Pulmonary artery endothelial cell (primary cell): ENCODE measurements around the gene ZNF385B. TPM values are rescaled to one million over a fixed set of nuclear protein-coding genes. Genes with fewer than 3 reads are reported as not detected.
A peak's percentile ranks its signal among the peaks of the same experiment; 100 is the strongest.
"Not testable (repeated sequence)": the region's sequence is repeated elsewhere in the genome, so short reads cannot be mapped to it uniquely, and the experiment has no call there.

ENCODE experiments used
- DNase-seq: peaks from one replicate; pipeline ENCODE4 v3.0.0-alpha.2; 2011; ENCODE audit warnings: low read depth, low spot score
- total RNA-seq: library from RNA; depleted of rRNA; stranded (reverse); fragments of >200 nt; gene quantifications from 2 replicates; pipeline ENCODE4 v1.2.3, GENCODE V29; 2014

Gene ZNF385B
- total RNA-seq, 1 donor from 2014 or later, result not detected

- no peak for DNase-seq
These were observed 348.2 kb downstream of the ZNF385B start for GRCh38 chr2:179513181-179513580.

DNA sequence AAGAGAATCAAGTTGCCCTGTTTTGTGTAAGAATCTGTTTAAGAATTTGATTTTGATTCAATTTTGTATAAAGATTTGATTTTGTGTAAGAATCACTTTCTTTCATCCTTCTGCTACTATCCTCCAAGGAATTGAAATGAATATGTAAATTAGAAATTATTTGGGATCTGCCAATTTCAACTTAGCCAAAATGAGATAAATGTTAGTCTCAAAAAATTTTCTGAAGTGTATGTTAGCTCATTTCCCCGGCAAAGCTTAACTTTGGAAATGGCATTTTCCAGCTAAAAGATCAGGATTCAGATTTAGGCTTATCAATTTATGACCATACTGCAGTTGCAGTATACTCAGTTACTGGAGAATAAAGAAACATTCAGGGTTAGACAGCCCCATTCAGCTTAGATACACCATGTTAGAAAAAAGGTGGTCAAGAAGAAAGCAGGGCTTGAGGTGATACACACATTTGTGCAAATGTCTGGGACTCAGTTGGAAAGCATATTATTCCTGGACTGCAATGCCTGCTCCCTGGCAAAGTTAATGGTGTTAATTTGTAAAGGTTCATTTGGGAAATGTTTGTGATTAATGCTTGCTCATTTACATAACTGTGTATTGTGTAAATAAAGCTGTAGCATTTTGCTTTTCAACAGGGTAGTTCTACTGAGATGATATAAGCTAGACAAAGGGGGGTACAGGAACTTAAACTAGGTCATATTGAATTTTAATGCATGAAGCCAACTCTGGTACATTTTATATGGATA lies 349.0 kb downstream of the ZNF385B start:
- no peak for DNase-seq

DNA sequence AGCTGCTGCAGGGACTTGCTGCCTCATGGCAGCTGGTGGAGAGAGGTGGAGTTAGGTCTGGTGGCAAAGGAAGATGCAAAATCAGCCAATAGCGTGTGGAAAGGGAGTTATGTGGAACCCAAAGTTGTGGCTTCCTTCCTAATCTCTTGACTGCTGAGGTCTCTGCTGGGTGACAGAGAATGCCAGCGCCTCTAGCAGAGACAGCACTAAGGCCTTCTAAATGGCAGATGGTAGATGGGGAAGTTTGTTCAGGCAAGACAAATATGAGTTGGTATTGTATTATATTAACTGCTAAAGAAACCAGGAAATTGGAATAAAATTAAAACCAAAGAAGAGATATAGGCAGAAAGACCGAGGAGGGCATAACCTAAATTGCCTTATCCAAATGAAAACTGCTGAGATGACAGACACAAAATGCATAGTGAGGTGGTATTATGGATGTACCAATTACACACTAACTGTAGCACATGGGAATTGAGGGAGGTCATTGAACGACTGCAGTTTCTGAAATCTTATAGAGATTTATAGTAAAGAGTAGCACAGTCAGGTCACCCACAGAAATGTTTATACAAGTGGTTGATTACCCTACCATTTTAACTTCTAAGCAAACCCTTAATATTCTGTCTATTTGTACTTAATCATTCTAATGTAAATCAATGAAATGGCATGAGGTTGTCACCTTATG lies 350.2 kb downstream of the ZNF385B start:
- no peak for DNase-seq

DNA sequence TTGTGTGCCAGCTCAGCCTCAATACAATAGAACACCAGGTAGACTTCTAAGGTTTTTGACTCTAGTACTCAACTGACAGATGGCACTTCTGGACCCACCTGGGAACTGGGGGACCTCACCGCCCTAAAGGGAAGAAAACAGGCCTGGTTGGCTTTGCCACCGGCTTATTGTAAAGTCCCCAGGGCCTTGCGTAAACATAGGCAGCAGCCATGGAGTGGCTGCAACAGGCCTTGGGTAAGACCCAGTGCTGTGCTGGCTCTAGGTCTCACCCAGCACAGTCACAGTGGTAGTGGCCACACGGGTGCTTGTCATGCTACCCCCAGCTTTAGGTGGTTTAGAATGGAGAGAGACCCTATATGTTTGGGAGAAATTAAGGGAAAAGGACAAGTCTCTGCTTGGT lies 366.1 kb downstream of the ZNF385B start:
- no peak for DNase-seq

- DNase-seq, result no peak
These were observed 372.8 kb downstream of the ZNF385B start for GRCh38 chr2:179488563-179488962.

- DNase-seq, result no peak
These were observed 374.2 kb downstream of the ZNF385B start for GRCh38 chr2:179487010-179487731.

DNA sequence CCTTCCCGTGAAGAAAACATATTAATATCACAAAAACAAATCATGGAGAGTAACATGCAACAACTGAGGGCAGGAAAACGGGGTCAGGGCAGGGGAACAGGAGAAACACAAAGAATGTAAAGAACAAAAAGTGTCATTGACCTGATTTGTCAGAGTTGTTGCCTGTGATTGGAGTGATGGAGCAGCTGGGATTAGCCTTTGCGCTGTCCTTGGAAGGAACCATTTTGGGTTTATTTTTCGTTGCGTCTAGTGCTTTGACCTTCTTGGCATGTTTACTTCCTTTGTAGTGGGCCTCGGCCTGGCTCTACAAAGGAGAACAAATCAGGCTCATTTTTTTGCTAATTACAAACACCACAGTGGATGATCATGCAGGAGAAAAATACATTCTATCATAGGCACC lies 378.3 kb downstream of the ZNF385B start:
- no peak for DNase-seq

- DNase-seq, result no peak
These were observed 381.5 kb downstream of the ZNF385B start for GRCh38 chr2:179479947-179480346.

- DNase-seq, result no peak
These were observed 382.6 kb downstream of the ZNF385B start for GRCh38 chr2:179478771-179479170.

DNA sequence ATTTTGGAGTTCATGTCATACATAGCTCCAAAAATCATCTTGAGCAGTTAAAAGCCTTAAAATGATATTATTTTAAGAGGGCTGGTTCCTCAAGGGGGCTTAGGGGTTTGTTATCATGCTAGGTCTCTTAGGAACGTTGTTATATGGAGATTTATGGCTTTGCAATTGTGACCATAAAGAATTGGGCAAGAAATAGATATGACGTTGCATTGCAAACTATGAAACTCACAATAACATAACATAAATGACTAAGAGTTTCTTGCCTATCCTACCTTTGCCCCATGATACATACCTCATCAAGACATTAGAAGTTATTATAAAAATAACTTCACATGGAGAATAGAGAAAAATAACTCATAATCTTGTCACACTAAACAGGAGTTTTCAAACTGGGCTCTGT lies 390.4 kb downstream of the ZNF385B start:
- no peak for DNase-seq

GRCh38 chr2:179470089-179470488 lies 391.3 kb downstream of the ZNF385B start:
- no peak for DNase-seq

GRCh38 chr2:179467960-179468359 lies 393.5 kb downstream of the ZNF385B start:
- no peak for DNase-seq

DNA sequence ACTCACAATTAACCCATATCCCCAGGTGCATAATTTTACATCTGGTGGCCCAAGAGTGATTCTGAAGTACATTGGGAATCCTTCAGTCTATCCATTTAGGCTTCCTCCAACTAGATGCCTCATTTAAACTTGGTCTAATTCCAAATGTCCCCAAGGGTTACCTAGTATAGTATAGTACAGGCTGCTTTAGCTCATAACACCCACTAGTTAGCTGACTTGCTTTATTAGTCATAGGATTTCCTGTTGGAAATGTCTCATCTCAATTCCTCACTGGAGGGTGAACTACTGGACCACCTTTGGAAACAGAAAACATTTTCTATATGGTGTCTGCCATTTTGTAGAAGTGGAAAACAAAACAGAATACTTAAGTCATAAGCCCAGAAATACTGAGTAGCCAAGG lies 394.3 kb downstream of the ZNF385B start:
- DNase-seq, result peak; percentile 5

DNA sequence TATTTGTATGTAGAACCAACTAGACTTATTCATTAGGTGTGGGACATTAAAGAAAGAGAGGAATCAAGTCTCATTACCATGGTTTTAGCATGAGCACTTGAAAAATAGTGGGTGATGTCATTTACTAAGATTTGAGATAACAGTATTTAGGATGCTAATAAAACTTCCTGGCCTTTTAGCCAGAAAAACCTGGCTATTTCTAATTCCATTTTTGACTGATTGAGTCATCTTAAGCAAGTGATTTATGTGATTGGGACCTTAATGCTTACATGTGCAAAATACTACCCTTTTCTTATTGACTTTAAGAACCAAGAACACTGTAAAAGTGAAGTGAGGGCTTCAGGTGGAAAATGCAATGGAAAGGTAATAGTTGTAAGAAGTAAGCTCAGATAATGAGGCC lies 400.0 kb downstream of the ZNF385B start:
- no peak for DNase-seq

DNA sequence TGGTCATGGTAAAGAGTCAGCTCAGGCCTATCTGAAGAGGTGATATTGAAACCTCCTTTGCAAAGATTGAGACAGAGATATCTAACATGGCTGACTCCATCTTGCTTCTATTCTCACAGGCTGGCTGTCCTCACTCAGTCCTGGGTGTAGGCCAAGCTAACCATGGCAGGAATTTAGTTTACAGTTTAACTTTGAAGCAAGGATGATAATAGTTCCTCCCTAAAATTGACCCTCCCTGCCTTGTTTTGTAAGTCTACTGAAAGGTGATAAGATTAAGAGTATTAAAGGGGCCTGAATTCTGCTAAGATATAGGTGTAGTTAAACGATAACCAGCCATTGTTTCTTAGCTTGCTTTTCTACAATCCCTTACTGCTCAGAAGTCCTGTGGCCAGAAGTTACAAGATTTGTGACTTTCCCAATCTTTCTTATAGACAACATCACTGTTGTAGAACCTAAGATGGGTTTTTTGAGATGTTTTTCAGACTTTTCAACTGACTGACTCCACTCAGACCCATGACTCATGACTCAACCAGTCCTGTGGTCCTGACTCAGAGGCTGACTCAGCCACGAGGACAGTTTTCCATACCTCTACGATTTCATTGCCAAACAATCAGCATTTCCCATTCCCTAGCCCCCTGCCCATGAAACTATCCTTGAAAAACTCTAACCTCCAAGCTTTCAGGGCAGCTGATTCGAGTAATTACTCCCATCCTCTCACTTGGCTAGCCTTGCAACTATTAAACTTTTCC lies 401.1 kb downstream of the ZNF385B start:
- DNase-seq, result peak; percentile 32

DNA sequence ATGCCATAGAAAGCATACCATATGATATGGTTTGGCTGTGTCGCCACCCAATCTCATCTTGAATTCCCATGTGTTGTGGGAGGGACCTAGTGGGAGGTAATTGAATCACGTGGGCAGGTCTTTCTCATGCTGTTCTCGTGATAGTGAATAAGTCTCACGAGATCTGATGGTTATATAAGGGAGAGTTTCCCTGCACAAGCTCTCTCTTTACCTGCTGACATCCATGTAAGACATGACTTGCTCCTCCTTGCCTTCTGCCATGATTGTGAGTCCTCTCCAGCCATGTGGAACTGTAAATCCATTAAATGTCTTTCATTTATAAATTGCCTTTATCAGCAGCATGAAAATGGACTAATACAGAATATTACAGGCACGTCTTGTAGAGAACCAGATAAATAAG lies 403.3 kb downstream of the ZNF385B start:
- not testable (repeated sequence) for DNase-seq

- no peak for DNase-seq
These were observed 405.6 kb downstream of the ZNF385B start for GRCh38 chr2:179455824-179456223.

GRCh38 chr2:179455172-179455524 lies 406.3 kb downstream of the ZNF385B start:
- no peak for DNase-seq

DNA sequence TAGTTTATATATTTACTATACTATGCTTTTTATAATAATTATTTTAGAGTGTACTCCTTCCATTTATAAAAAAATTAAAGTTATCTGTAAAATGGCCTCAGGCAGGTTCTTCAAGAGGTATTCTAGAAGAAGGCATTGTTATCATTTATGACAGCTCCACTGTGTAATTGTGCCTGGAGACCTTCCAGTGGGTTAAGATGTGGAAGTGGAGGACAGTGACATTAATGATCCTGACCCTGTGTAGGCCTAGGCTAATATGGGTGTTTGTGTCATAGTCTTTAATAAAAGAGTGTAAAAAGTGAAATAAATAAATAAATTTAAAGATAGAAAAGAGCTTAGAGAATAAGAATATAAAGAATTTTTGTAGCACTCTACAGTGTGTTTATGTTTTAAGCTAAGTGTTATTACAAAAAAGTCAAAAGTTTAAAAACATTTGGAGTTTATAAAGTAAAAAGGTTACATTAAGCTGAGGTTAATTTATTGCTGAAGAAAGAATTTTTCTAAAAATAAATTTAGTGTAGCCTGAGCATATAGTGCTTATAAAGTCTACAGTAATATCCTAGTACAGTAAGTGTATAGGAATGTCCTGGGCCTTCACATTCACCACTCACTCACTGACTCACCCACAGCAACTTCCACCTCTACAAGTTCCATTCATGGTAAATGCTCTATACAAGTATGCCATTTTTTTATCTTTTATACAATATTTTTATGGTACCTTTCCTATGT lies 406.8 kb downstream of the ZNF385B start:
- DNase-seq, result peak; percentile 36

- no peak for DNase-seq
These were observed 412.4 kb downstream of the ZNF385B start for GRCh38 chr2:179449010-179449409.

GRCh38 chr2:179447839-179448447 lies 413.5 kb downstream of the ZNF385B start:
- DNase-seq, result no peak
